Ovary (tissue), 3 donors: ENCODE results near the gene HDAC5.

Source experiments
- EP300 ChIP-seq: sonication (generic); formaldehyde crosslinking; IDR thresholded peaks from one replicate; pipeline ENCODE4 v1.6.1; 2017; ENCODE audit warnings: antibody characterized with exemption
- TF ChIP-seq, protein P1 (sequence below), 3 donors: fragments of 450-650 bp in 2 of 3; fragments of 200-600 bp in 1 of 3; IDR thresholded peaks; one replicate each; pipeline versions ENCODE4 v1.5.1 to v1.8.0; 2016 to 2022; ENCODE audit warnings: antibody characterized with exemption in 3 of 3, mild to moderate bottlenecking in 1 of 3
- donor health status: DM: no; HTN: no; CAD: no.

DNA sequence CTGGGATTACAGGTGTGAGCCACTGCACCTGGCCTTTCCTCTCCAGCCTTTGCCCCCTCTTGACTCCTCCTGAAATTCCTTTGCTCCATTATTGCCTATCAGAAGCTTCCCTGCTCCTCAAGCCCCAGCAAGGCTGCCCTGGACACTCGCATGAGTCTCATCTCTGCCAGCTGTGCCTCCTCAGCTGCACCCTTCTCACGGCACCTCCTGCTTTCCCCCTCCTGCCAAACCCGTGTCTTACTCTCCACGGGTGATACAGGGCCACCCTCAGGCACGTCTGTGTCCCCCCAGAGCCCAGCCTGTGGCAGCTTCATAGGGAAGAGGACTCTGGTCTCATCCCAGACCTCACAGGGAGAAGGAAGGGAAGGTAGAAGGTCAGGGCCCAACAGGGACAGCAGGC, 37.5 kb downstream of the HDAC5 start:
- TF ChIP-seq EP300, result no peak
- TF ChIP-seq, protein P1, sequence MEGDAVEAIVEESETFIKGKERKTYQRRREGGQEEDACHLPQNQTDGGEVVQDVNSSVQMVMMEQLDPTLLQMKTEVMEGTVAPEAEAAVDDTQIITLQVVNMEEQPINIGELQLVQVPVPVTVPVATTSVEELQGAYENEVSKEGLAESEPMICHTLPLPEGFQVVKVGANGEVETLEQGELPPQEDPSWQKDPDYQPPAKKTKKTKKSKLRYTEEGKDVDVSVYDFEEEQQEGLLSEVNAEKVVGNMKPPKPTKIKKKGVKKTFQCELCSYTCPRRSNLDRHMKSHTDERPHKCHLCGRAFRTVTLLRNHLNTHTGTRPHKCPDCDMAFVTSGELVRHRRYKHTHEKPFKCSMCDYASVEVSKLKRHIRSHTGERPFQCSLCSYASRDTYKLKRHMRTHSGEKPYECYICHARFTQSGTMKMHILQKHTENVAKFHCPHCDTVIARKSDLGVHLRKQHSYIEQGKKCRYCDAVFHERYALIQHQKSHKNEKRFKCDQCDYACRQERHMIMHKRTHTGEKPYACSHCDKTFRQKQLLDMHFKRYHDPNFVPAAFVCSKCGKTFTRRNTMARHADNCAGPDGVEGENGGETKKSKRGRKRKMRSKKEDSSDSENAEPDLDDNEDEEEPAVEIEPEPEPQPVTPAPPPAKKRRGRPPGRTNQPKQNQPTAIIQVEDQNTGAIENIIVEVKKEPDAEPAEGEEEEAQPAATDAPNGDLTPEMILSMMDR (IDR thresholded peaks at IDR 0.05), result no peak
